GM23338 (cell line): ENCODE data around the gene P4HA1. TPM values are rescaled to one million over a fixed set of nuclear protein-coding genes. Genes with fewer than 3 reads are reported as not detected.

Source experiments
- ATAC-seq: fragments of 200-7000 bp; cut with Tn5 transposase; 3 replicates; pipeline ENCODE4 v1.9.1; 2020
- DNase-seq: peaks from one replicate; pipeline ENCODE4 v3.0.0-alpha.2; 2015; ENCODE audit warnings: low spot score
- H2AFZ ChIP-seq: fragments of 200-600 bp; sonication (generic); 2 replicates; pipeline ENCODE4 v1.8.0; 2016; ENCODE audit warnings: antibody characterized with exemption, mild to moderate bottlenecking, moderate library complexity
- H3F3A ChIP-seq: fragments of 200-600 bp; sonication (generic); replicated peaks from 2 replicates; pipeline ENCODE4 v1.8.0; 2017; ENCODE audit warnings: antibody characterized with exemption, mixed run types, low read depth
- H3K27ac ChIP-seq: fragments of 200-600 bp; sonication (generic); 2 replicates; pipeline ENCODE4 v1.6.1; 2016; ENCODE audit warnings: low read depth
- H3K27me3 ChIP-seq: fragments of 200-600 bp; sonication (generic); 2 replicates; pipeline ENCODE4 v1.8.0; 2016; ENCODE audit warnings: mild to moderate bottlenecking, mixed run types, moderate library complexity; ENCODE audit not compliant: insufficient read depth
- H3K36me3 ChIP-seq: fragments of 200-600 bp; sonication (generic); 2 replicates; pipeline ENCODE4 v1.8.0; 2016; ENCODE audit warnings: mild to moderate bottlenecking; ENCODE audit not compliant: insufficient read depth
- H3K4me1 ChIP-seq: fragments of 200-600 bp; sonication (generic); 2 replicates; pipeline ENCODE4 v1.8.0; 2016; ENCODE audit warnings: mild to moderate bottlenecking, moderate library complexity; ENCODE audit not compliant: insufficient read depth
- H3K4me2 ChIP-seq: fragments of 200-600 bp; sonication (generic); 2 replicates; pipeline ENCODE4 v1.7.1; 2017; ENCODE audit warnings: mixed run types
- H3K4me3 ChIP-seq: fragments of 200-600 bp; sonication (generic); 2 replicates; pipeline ENCODE4 v1.6.1; 2016; ENCODE audit warnings: mixed run types
- H3K79me2 ChIP-seq: fragments of 200-600 bp; sonication (generic); replicated peaks from 2 replicates; pipeline ENCODE4 v1.8.0; 2017; ENCODE audit warnings: mild to moderate bottlenecking; ENCODE audit not compliant: insufficient read depth
- H3K9me2 ChIP-seq: fragments of 200-600 bp; sonication (generic); 2 replicates; pipeline ENCODE4 v1.8.0; 2017; ENCODE audit not compliant: insufficient read depth
- H4K20me1 ChIP-seq: fragments of 200-600 bp; sonication (generic); replicated peaks from 2 replicates; pipeline ENCODE4 v1.8.0; 2017; ENCODE audit warnings: mild to moderate bottlenecking; ENCODE audit not compliant: insufficient read depth
- H3K27ac Mint-ChIP-seq: 2 replicates; pipeline ENCODE4 v1.8.0; 2020; ENCODE audit warnings: inconsistent platforms, mild to moderate bottlenecking, moderate library complexity, mixed read lengths
- H3K27me3 Mint-ChIP-seq: 3 replicates; pipeline ENCODE4 v1.8.0; 2022; ENCODE audit warnings: low read depth, mild to moderate bottlenecking, moderate library complexity, mixed read lengths, inconsistent platforms; ENCODE audit not compliant: insufficient read depth, poor library complexity
- H3K36me3 Mint-ChIP-seq: 3 replicates; pipeline ENCODE4 v1.8.0; 2021; ENCODE audit warnings: low read depth, mild to moderate bottlenecking, inconsistent platforms, moderate library complexity, mixed read lengths
- H3K4me1 Mint-ChIP-seq: 3 replicates; pipeline ENCODE4 v1.8.0; 2020; ENCODE audit warnings: mild to moderate bottlenecking, inconsistent platforms, mixed read lengths
- H3K4me3 Mint-ChIP-seq: 3 replicates; pipeline ENCODE4 v1.8.0; 2021; ENCODE audit warnings: moderate library complexity, mild to moderate bottlenecking, inconsistent platforms, mixed read lengths
- H3K9me3 Mint-ChIP-seq: 3 replicates; pipeline ENCODE4 v1.8.0; 2020; ENCODE audit warnings: moderate library complexity, mild to moderate bottlenecking, inconsistent platforms, mixed read lengths
- CREB1 ChIP-seq: fragments of 250-450 bp; sonication (Bioruptor Pico); IDR thresholded peaks from 2 replicates; pipeline ENCODE4 v1.5.0; 2020; ENCODE audit warnings: low read depth, mild to moderate bottlenecking, moderate library complexity
- CTCF ChIP-seq, 2 experiments: fragments of 200-600 bp in 1 of 2; sonication (generic) in 1 of 2; conservative IDR thresholded peaks; 2 replicates each; pipeline versions ENCODE4 v1.5.1 to v1.6.1; 2016 to 2017; ENCODE audit warnings: antibody characterized with exemption in 2 of 2, low read depth in 2 of 2, mild to moderate bottlenecking in 2 of 2, moderate library complexity in 1 of 2
- EZH2 ChIP-seq: fragments of 200-600 bp; sonication (generic); IDR thresholded peaks from one replicate; pipeline ENCODE4 v1.8.0; 2017; ENCODE audit warnings: antibody characterized with exemption, mild to moderate bottlenecking, low read depth; ENCODE audit not compliant: unreplicated experiment
- JUNB ChIP-seq: IDR thresholded peaks from one replicate; pipeline ENCODE4 v1.6.1; 2016; ENCODE audit warnings: antibody characterized with exemption; ENCODE audit not compliant: unreplicated experiment
- POLR2AphosphoS5 ChIP-seq: IDR thresholded peaks from 2 replicates; pipeline ENCODE4 v1.6.1; 2016; ENCODE audit warnings: antibody characterized with exemption, low read depth
- STAT1 ChIP-seq: IDR thresholded peaks from one replicate; pipeline ENCODE4 v1.6.1; 2016; ENCODE audit warnings: antibody characterized with exemption; ENCODE audit not compliant: unreplicated experiment
- ZNF114 ChIP-seq: fragments of 250-450 bp; sonication (Bioruptor Pico); IDR thresholded peaks from 2 replicates; pipeline ENCODE4 v1.5.0; 2020; ENCODE audit warnings: mild to moderate bottlenecking, moderate library complexity
- polyA plus RNA-seq: library from polyadenylated mRNA; unstranded; fragments of >200 nt; fragmentation: Nextera tagmentation; extraction: Ambion mirVana; gene quantifications from 2 replicates; pipeline ENCODE4 v1.2.1, GENCODE V29; 2016
- total RNA-seq: library from RNA; depleted of rRNA; stranded (reverse); fragments of >200 nt; shearing (Covaris generic); gene quantifications from 2 replicates; pipeline ENCODE4 v1.2.3, GENCODE V29; 2014
- TF ChIP-seq, protein P1 (sequence below): IDR thresholded peaks from one replicate; pipeline ENCODE4 v1.6.1; 2018; ENCODE audit warnings: antibody characterized with exemption; ENCODE audit not compliant: unreplicated experiment
- TF ChIP-seq, protein P2 (sequence below): IDR thresholded peaks from 2 replicates; pipeline ENCODE4 v1.6.1; 2016; ENCODE audit warnings: antibody characterized with exemption

P4HA1 gene
- total and polyA plus RNA-seq, 2 experiments from 2014 or later, result 26.4 to 27.1 TPM

- TF ChIP-seq, protein P1, sequence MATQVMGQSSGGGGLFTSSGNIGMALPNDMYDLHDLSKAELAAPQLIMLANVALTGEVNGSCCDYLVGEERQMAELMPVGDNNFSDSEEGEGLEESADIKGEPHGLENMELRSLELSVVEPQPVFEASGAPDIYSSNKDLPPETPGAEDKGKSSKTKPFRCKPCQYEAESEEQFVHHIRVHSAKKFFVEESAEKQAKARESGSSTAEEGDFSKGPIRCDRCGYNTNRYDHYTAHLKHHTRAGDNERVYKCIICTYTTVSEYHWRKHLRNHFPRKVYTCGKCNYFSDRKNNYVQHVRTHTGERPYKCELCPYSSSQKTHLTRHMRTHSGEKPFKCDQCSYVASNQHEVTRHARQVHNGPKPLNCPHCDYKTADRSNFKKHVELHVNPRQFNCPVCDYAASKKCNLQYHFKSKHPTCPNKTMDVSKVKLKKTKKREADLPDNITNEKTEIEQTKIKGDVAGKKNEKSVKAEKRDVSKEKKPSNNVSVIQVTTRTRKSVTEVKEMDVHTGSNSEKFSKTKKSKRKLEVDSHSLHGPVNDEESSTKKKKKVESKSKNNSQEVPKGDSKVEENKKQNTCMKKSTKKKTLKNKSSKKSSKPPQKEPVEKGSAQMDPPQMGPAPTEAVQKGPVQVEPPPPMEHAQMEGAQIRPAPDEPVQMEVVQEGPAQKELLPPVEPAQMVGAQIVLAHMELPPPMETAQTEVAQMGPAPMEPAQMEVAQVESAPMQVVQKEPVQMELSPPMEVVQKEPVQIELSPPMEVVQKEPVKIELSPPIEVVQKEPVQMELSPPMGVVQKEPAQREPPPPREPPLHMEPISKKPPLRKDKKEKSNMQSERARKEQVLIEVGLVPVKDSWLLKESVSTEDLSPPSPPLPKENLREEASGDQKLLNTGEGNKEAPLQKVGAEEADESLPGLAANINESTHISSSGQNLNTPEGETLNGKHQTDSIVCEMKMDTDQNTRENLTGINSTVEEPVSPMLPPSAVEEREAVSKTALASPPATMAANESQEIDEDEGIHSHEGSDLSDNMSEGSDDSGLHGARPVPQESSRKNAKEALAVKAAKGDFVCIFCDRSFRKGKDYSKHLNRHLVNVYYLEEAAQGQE, result no peak
- TF ChIP-seq EZH2, result no peak
- no peak for TF ChIP-seq ZNF114 (CRISPR knock-in tag)
- TF ChIP-seq CREB1 (CRISPR knock-in tag), result no peak
- TF ChIP-seq CTCF (conservative IDR thresholded peaks at IDR 0.05; ENCODE audit: low read depth in 2 of 2), result no peak
- TF ChIP-seq, protein P2, sequence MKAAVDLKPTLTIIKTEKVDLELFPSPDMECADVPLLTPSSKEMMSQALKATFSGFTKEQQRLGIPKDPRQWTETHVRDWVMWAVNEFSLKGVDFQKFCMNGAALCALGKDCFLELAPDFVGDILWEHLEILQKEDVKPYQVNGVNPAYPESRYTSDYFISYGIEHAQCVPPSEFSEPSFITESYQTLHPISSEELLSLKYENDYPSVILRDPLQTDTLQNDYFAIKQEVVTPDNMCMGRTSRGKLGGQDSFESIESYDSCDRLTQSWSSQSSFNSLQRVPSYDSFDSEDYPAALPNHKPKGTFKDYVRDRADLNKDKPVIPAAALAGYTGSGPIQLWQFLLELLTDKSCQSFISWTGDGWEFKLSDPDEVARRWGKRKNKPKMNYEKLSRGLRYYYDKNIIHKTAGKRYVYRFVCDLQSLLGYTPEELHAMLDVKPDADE, result no peak
These were observed 80.9 kb downstream of the P4HA1 start (continued) for GRCh38 chr10:73015779-73016178.

DNA sequence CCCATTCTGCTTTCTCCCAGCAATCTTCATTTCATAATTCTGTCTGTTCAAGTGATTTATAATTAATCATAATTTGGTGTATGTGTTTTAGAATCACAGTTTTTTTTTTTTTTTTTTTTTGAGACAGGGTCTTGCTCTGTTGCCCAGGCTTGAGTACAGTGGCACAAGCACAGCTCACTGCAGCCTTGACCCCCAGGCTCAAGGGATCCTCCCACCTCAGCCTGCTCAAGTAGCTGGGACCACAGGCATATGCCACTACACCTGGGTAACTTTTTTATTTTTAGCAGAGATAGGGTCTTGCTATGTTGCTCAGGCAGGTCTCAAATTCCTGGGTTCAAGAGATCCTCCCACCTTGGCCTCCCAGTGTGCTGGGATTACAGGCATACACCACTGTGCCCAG lies 92.8 kb downstream of the P4HA1 start:
- Histone ChIP-seq H3K27ac (no peak overlapping the region), H3K4me1 (no peaks in the 10 kb centered on the region), H3F3A (no peaks in the 10 kb centered on the region), H3K9me2 (no peaks in the 10 kb centered on the region), H3K4me3 (no peak overlapping the region), H3K4me2 (no peak overlapping the region), H3K79me2 (no peaks in the 10 kb centered on the region), H3K27me3 (no peaks in the 10 kb centered on the region), H4K20me1 (no peaks in the 10 kb centered on the region), H3K36me3 (no peaks in the 10 kb centered on the region), H2AFZ (no peak overlapping the region)
- no peak for DNase-seq
- Mint-ChIP-seq H3K4me1 (peaks cover 3% of the 10 kb centered on the region; the same call in 2 of the 3 replicates), H3K9me3 (no peaks in the 10 kb centered on the region), H3K36me3 (no peaks in the 10 kb centered on the region; the same call in 2 of the 3 replicates), H3K4me3 (no peak overlapping the region), H3K27me3 (no peaks in the 10 kb centered on the region), H3K27ac (no peak overlapping the region)
- no peak for ATAC-seq
- TF ChIP-seq, protein P2, result no peak
- no peak for TF ChIP-seq POLR2AphosphoS5
- no peak for TF ChIP-seq JUNB
- no peak for TF ChIP-seq STAT1
- TF ChIP-seq, protein P1, result no peak
- no peak for TF ChIP-seq ZNF114 (CRISPR knock-in tag)
